K562 (cell line): ENCODE measurements around the gene EVL. TPM values are rescaled to one million over a fixed set of nuclear protein-coding genes. Genes with fewer than 3 reads are reported as not detected.
A peak's percentile ranks its signal among the peaks of the same experiment; 100 is the strongest.

Experiments used
- ATF1 ChIP-seq, 2 experiments: fragments of 450-650 bp in 1 of 2; IDR thresholded peaks; 2 replicates each; pipeline ENCODE4 v1.6.1; 2016; ENCODE audit warnings: missing compliant biosample characterization in 1 of 2, missing genetic modification characterization in 1 of 2
- MYNN ChIP-seq, 2 experiments: sonication (generic); formaldehyde crosslinking in 1 of 2; IDR thresholded peaks; 2 replicates each; pipeline versions ENCODE4 v1.5.0 to v1.6.1; 2016 to 2020; ENCODE audit warnings: antibody characterized with exemption in 1 of 2, missing genetic modification reagents in 1 of 2
- NEUROD1 ChIP-seq: fragments of 150-350 bp; IDR thresholded peaks from 2 replicates; pipeline ENCODE4 v1.6.1; 2014; ENCODE audit warnings: borderline replicate concordance, low read length, low read depth; ENCODE audit not compliant: partially characterized antibody
- PCBP1 ChIP-seq: fragments of 200-400 bp; formaldehyde crosslinking; IDR thresholded peaks from 2 replicates; pipeline ENCODE4 v1.6.1; 2018; ENCODE audit warnings: mild to moderate bottlenecking, low read depth, low read length; ENCODE audit not compliant: poor library complexity, severe bottlenecking
- POLR2A ChIP-seq: fragments of 450-650 bp; conservative IDR thresholded peaks from 2 replicates; pipeline ENCODE4 v1.6.1; 2016
- RBBP5 ChIP-seq: fragments of 200-600 bp; sonication (generic); IDR thresholded peaks from 2 replicates; pipeline ENCODE4 v1.6.1; 2012; ENCODE audit warnings: borderline replicate concordance, mild to moderate bottlenecking, low read length, control low read depth, inconsistent platforms; ENCODE audit not compliant: insufficient read depth, poor library complexity, severe bottlenecking
- SMARCB1 ChIP-seq: IDR thresholded peaks from 2 replicates; pipeline ENCODE4 v1.6.1; 2011; ENCODE audit warnings: improper control_type of control experiment, low read depth; ENCODE audit not compliant: insufficient read length
- ZFX ChIP-seq: sonication (generic); formaldehyde crosslinking; IDR thresholded peaks from 2 replicates; pipeline ENCODE4 v1.8.0; 2022; ENCODE audit warnings: mild to moderate bottlenecking, missing genetic modification reagents, moderate library complexity
- polyA plus RNA-seq, 8 experiments: library from polyadenylated mRNA; depleted of rRNA in 4 of 8; stranded (reverse) in 5 of 8; unstranded in 3 of 8; fragments of >200 nt; fragmentation: Nextera tagmentation in 2 of 8; fragmentation: Illumina TruSeq in 1 of 8; extraction: Ambion mirVana in 2 of 8; extraction: Trizol in 1 of 8; gene quantifications; 2 replicates each; pipeline versions ENCODE4 v1.2.1 to v1.2.3, GENCODE V29; 2011 to 2014; ENCODE audit warnings: inconsistent platforms in 1 of 8, missing spikeins in 1 of 8
- total RNA-seq, 7 experiments: library from RNA; depleted of rRNA in 6 of 7; stranded (reverse); fragments of >200 nt in 6 of 7; fragmentation: Illumina TruSeq in 2 of 7; extraction: Trizol in 2 of 7; gene quantifications; 2 replicates each; pipeline versions ENCODE4 v1.2.1 to v1.2.3, GENCODE V29; 2011 to 2021; ENCODE audit warnings: low replicate concordance in 1 of 7
- TF ChIP-seq, protein P1 (sequence below), 2 experiments: fragments of 450-650 bp in 1 of 2; sonication (generic) in 1 of 2; formaldehyde crosslinking in 1 of 2; IDR thresholded peaks; 2 replicates each; pipeline versions ENCODE4 v1.7.1 to v1.9.0; 2016 to 2022; ENCODE audit warnings: inconsistent platforms in 1 of 2, mild to moderate bottlenecking in 1 of 2, missing genetic modification reagents in 1 of 2
- TF ChIP-seq, protein P2 (sequence below): fragments of 200-800 bp; sonication (Bioruptor generic); IDR thresholded peaks from 2 replicates; pipeline ENCODE4 v1.6.1; 2017; ENCODE audit warnings: missing genetic modification characterization, missing compliant biosample characterization
- TF ChIP-seq, protein P3 (sequence below): fragments of 250-450 bp; sonication (Bioruptor Pico); IDR thresholded peaks from 2 replicates; pipeline ENCODE4 v1.4.0; 2020; ENCODE audit warnings: mild to moderate bottlenecking

EVL gene
- total and polyA plus RNA-seq, 9 of the 15 experiments (the other 6 are each of a cell fraction or from before 2014, with no cell fraction given) = 2.9 to 43.4 (median 23.9) TPM

DNA sequence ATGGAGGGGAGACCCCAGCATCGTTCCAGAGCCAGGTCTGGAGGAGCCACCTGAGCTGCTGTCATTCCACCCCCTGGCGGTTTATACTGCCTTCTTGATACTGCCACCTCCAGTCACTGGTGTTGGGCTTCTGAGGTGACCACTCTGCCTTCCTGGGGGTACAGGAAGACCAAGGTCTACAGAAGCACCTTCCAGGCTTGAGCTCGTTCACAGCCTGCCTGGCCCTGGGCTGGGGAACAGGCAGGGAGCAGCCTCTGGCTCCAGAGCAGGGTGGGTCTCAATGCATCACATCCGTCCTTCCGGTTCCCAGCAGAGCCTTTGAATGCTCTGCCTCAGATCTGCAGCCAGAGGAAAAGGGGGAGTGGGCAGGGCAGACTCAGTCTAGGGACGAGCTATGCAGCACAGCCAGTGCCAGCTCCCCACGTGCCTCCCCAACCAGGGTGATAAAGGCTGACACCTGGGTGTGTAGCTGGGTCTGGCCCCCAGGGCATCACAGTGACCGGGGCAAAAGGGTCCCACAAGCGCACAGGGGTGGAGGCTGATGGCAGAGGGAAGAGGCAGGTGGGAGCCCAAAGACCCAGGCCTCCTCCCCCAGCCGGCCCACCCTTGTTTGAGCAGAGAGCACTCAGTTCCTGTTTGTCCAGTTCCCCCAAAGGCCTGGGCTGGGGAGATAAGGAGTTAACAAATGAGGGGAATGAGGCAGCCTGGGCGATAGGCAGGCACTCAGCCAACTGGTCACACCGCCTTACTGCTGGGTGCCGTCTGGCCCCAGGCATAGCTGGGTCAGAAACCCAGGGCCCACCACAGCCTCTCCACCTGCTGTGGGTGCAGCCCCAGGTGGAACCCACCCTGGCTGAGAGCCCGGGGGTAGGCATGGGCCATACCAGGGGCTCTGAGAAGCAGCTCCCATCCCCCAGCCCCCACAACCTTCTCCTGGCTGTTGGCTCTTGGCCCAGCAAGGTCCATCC lies 77.1 kb downstream of the EVL start (continued):
- TF ChIP-seq MYNN (IDR thresholded peaks at IDR 0.05) (peak; percentile 88), MYNN (CRISPR knock-in tag; IDR thresholded peaks at IDR 0.05) (no peak), ATF1 (CRISPR knock-in tag; IDR thresholded peaks at IDR 0.05) (no peak), ATF1 (tag; IDR thresholded peaks at IDR 0.05) (no peak; the same call in 1 of the 2 replicates), SMARCB1 (peak; percentile 62), POLR2A (peak; percentile 84), NEUROD1 (peak; percentile 65), RBBP5 (peak; percentile 57), ZFX (CRISPR knock-in tag) (peak; percentile 77), PCBP1 (no peak)
- TF ChIP-seq, protein P1, sequence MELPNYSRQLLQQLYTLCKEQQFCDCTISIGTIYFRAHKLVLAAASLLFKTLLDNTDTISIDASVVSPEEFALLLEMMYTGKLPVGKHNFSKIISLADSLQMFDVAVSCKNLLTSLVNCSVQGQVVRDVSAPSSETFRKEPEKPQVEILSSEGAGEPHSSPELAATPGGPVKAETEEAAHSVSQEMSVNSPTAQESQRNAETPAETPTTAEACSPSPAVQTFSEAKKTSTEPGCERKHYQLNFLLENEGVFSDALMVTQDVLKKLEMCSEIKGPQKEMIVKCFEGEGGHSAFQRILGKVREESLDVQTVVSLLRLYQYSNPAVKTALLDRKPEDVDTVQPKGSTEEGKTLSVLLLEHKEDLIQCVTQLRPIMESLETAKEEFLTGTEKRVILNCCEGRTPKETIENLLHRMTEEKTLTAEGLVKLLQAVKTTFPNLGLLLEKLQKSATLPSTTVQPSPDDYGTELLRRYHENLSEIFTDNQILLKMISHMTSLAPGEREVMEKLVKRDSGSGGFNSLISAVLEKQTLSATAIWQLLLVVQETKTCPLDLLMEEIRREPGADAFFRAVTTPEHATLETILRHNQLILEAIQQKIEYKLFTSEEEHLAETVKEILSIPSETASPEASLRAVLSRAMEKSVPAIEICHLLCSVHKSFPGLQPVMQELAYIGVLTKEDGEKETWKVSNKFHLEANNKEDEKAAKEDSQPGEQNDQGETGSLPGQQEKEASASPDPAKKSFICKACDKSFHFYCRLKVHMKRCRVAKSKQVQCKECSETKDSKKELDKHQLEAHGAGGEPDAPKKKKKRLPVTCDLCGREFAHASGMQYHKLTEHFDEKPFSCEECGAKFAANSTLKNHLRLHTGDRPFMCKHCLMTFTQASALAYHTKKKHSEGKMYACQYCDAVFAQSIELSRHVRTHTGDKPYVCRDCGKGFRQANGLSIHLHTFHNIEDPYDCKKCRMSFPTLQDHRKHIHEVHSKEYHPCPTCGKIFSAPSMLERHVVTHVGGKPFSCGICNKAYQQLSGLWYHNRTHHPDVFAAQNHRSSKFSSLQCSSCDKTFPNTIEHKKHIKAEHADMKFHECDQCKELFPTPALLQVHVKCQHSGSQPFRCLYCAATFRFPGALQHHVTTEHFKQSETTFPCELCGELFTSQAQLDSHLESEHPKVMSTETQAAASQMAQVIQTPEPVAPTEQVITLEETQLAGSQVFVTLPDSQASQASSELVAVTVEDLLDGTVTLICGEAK (IDR thresholded peaks at IDR 0.05) = peak; percentile 56; the same call in 1 of the 2 replicates
- TF ChIP-seq, protein P1 (CRISPR knock-in tag; IDR thresholded peaks at IDR 0.05) = no peak
- TF ChIP-seq, protein P2, sequence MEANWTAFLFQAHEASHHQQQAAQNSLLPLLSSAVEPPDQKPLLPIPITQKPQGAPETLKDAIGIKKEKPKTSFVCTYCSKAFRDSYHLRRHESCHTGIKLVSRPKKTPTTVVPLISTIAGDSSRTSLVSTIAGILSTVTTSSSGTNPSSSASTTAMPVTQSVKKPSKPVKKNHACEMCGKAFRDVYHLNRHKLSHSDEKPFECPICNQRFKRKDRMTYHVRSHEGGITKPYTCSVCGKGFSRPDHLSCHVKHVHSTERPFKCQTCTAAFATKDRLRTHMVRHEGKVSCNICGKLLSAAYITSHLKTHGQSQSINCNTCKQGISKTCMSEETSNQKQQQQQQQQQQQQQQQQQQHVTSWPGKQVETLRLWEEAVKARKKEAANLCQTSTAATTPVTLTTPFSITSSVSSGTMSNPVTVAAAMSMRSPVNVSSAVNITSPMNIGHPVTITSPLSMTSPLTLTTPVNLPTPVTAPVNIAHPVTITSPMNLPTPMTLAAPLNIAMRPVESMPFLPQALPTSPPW (CRISPR knock-in tag) = peak; percentile 92
- TF ChIP-seq, protein P3, sequence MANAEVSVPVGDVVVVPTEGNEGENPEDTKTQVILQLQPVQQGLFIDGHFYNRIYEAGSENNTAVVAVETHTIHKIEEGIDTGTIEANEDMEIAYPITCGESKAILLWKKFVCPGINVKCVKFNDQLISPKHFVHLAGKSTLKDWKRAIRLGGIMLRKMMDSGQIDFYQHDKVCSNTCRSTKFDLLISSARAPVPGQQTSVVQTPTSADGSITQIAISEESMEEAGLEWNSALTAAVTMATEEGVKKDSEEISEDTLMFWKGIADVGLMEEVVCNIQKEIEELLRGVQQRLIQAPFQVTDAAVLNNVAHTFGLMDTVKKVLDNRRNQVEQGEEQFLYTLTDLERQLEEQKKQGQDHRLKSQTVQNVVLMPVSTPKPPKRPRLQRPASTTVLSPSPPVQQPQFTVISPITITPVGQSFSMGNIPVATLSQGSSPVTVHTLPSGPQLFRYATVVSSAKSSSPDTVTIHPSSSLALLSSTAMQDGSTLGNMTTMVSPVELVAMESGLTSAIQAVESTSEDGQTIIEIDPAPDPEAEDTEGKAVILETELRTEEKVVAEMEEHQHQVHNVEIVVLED (CRISPR knock-in tag) = no peak
